Measurements from ENCODE around the gene DMRTB1.

Gene DMRTB1

DNA sequence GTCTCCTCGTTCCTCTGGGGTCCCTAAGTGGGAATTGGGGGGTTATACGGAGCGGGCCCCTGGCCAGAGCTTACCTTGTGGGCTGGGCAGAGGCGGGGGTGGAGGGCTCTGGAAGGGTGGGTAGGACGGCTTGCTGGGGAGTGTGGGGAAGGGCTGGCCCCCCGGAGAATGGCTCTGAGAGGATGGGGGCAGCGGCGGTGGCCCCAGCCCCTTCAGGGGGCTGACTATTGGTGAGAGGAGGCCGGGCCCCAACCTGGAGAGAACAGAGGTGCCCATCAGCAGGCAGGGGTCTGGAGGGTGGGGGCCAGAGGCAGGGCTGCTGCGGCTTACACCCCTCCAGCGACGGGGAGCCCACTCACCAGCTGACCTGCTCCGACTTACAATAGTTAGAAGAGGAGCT, 50.6 kb downstream of the DMRTB1 start:
- peaks cover 2% of the 10 kb centered on the region for H3K27me3 Mint-ChIP-seq
- intact Hi-C loops (cut with micrococcal nuclease): no loop called here
- peaks cover 8% of the 10 kb centered on the region for H3K4me1 Mint-ChIP-seq (ENCODE audit: low read depth)
- H3K4me3 Mint-ChIP-seq: no peak overlapping the region
- H3K27ac Mint-ChIP-seq: no peak overlapping the region
- H3K9me3 Mint-ChIP-seq: no peaks in the 10 kb centered on the region
- H3K36me3 Mint-ChIP-seq (ENCODE audit: low read depth): no peaks in the 10 kb centered on the region

DNA sequence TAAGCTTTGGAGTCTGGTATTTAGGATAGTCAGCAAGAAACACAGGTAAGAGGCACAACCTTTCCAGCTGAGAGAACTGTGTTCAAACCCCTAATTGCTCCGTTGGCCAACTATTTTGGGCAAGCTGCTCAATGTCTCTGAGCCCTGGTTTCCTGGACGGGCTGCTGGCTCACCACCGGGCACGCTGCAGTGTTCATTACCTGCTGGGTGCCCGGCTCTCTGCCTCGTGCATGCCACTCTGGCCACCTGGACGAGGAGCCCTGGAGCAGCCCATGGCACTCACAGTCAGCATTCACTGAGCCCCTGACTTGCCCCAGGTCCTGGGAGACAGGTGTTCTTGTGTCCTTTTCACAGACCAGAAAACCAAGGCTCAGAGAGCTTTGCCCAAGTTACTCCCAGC, 51.0 kb downstream of the DMRTB1 start:
- intact Hi-C loops (cut with micrococcal nuclease): no loop called here
- H3K27me3 Mint-ChIP-seq: peaks cover 2% of the 10 kb centered on the region
- H3K4me1 Mint-ChIP-seq (ENCODE audit: low read depth): peaks cover 8% of the 10 kb centered on the region
- no peak overlapping the region for H3K27ac Mint-ChIP-seq
- H3K9me3 Mint-ChIP-seq: no peaks in the 10 kb centered on the region
- no peaks in the 10 kb centered on the region for H3K36me3 Mint-ChIP-seq (ENCODE audit: low read depth)
- no peak overlapping the region for H3K4me3 Mint-ChIP-seq

DNA sequence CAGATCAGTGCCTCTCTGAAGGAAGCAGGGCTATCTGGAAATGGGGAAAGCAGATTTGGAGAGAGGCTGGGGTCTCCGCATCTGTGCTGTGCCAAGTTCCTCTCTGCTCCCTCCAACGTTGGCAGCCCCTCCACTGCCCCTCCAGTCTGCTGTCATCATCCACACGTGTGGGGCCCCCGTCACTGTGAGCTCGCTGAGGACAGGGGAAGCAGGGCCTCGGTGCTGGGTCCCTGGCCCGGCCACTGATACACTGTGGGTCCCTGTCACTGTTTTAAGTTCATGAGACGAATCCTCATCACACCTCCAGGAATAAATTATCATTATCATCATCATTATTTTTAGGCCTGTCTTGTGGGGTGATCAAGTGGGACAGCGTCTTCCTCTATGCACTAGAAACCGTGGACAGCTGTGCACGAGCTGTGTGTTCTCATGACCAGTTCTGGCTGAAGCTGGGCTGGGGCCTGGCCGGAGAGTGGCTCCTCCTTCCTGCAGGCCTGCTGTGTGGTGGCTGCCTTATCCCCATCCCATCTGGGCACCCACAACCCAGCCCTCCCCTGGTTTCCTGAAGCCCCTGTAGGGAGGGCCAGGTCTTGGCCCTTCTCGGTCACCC, 52.2 kb downstream of the DMRTB1 start:
- intact Hi-C loops (cut with micrococcal nuclease): no loop called here
- Mint-ChIP-seq H3K27ac (no peak overlapping the region), H3K9me3 (no peaks in the 10 kb centered on the region), H3K4me3 (no peak overlapping the region), H3K4me1 (ENCODE audit: low read depth) (peaks cover 8% of the 10 kb centered on the region), H3K27me3 (peaks cover 2% of the 10 kb centered on the region), H3K36me3 (ENCODE audit: low read depth) (no peaks in the 10 kb centered on the region)

DNA sequence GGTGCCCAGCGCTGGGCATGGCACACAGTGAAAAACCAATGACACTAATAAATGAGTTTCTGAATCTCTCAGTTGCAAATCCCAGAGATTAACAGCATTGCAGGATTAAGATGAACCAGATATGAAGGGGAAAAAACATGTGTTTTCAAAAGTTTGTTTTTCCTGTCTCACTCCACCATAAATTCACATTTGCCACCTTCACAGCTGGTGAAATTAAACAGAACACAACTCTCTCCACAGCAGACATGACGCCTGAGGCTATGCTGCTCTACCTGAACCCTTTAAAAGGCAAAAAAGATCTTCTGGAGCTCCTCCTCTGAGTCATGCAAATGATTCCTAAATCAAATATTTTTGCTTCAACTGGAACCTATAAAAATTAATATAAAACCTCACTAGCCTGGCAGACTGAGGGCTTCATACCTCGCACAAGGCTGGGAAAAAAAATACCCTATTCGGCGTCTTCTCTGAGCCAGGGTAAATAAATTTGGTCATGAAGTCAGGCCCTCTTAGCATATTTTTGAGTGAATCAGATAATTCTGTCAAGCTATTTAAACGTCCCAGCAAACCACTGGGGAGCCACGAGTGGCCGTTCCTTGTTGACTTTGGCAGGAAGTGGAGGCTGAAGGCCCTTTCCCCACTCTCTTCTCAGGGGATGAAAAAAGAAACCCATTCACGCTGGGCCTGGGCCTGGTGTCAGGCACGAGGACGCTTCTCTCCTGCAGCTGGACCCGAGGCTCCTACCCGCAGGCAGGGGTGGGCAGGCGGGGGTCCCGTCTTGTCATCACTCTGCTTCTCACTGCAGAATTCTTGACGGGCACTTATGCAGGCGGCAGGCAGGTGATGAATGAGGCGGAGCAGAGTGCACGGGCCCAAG, 53.0 kb downstream of the DMRTB1 start:
- Mint-ChIP-seq H3K27ac (no peak overlapping the region), H3K27me3 (peaks cover 2% of the 10 kb centered on the region), H3K4me3 (no peak overlapping the region), H3K9me3 (no peaks in the 10 kb centered on the region), H3K4me1 (ENCODE audit: low read depth) (peaks cover 8% of the 10 kb centered on the region), H3K36me3 (ENCODE audit: low read depth) (no peaks in the 10 kb centered on the region)
- intact Hi-C loops (cut with micrococcal nuclease): no loop called here

DNA sequence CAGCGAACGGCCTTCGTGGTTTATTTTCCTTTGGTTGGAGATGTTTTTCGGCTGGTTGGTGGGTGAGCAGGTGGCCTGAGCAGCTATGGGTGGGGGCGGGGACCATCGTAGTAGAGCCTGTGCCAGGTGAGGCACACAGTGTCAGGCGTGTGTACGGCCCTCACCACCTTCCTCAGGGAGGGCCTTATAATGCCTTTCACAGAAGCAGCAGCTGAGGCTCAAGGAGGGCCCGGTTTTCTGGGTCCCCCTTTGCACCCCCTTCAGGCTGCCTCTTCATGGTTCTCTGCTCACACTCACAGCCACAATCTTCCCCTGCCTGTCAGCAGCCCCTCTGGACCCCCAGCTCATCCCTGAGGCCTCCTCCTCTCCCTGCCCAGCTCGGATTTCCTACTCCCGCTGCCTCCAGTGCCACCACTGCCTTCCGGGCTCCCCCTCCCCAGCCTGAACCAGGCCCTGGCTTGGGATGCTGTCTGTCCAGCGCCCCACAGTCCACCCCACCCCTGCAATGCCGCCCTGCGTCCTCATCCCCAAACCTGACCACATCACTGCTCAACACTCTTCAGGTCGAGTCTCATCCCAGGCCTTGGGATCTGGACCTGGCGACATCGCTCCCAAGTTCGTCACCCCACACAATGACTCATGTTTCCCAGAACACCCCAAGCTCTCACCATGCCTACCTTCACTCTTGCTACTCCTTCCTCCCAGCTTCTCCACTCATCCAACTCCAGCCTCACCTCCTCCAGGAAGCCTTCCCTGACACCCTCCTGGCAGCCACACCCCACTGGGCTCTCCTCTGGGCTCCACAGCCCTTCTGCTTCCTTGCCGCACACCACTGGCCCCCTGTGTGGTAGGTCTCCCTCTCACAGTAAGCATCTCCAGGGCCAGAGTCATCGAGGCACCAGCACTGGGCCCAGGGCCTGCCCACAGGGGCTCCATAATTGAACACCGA, 53.9 kb downstream of the DMRTB1 start:
- H3K27ac Mint-ChIP-seq: no peak overlapping the region
- H3K9me3 Mint-ChIP-seq: no peaks in the 10 kb centered on the region
- intact Hi-C loops (cut with micrococcal nuclease): no loop called here
- peaks cover 2% of the 10 kb centered on the region for H3K27me3 Mint-ChIP-seq
- H3K36me3 Mint-ChIP-seq (ENCODE audit: low read depth): no peaks in the 10 kb centered on the region
- no peak overlapping the region for H3K4me3 Mint-ChIP-seq
- peaks cover 8% of the 10 kb centered on the region for H3K4me1 Mint-ChIP-seq (ENCODE audit: low read depth)

DNA sequence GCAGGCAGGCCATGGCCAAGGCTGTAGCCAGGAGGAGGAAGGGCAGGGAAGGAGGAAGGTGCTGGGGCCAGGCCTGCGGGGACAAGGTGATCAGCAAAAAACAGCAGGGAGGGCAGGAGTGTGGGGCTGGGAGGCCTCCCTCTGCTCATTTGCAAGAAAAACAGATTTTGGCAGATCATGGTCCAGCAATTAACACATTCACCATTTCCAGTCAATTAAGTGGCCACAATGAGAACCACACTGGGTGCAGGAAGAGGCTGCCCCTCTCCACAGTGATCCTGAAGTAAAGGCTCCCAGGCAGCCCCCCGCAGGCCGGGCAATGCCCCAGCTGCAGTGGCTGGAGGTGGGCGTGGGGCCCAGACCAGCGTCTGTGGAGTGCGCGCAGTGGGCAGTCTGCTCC, 54.6 kb downstream of the DMRTB1 start:
- Mint-ChIP-seq H3K36me3 (ENCODE audit: low read depth) (no peaks in the 10 kb centered on the region), H3K27me3 (peaks cover 2% of the 10 kb centered on the region), H3K9me3 (no peaks in the 10 kb centered on the region), H3K4me1 (ENCODE audit: low read depth) (peaks cover 8% of the 10 kb centered on the region), H3K4me3 (no peak overlapping the region), H3K27ac (no peak overlapping the region)
- intact Hi-C loops (cut with micrococcal nuclease): no loop called here

DNA sequence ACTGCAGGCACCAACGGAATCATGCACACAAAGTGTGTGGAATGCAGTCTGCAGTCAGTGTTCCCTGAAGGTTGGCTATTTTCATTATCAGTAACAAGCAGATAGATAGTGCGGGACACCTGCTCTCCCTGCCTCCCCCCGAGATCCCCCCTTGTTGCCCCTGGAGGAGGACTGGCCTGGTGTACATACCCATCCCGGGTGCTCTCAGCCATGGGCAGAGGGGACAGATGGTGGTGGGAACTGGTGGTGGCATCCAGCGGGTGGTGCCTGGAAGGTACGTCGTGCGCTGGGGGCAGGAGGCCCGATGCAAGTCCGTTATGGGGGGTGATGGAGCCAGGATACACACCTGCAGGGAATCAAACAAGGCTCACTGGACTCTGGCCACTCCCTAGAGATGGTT, 55.2 kb downstream of the DMRTB1 start:
- Mint-ChIP-seq H3K27ac (no peak overlapping the region), H3K9me3 (no peaks in the 10 kb centered on the region), H3K36me3 (ENCODE audit: low read depth) (no peaks in the 10 kb centered on the region), H3K4me1 (ENCODE audit: low read depth) (peaks cover 2% of the 10 kb centered on the region), H3K4me3 (no peak overlapping the region), H3K27me3 (peaks cover 2% of the 10 kb centered on the region)
- intact Hi-C loops (cut with micrococcal nuclease): no loop called here

DNA sequence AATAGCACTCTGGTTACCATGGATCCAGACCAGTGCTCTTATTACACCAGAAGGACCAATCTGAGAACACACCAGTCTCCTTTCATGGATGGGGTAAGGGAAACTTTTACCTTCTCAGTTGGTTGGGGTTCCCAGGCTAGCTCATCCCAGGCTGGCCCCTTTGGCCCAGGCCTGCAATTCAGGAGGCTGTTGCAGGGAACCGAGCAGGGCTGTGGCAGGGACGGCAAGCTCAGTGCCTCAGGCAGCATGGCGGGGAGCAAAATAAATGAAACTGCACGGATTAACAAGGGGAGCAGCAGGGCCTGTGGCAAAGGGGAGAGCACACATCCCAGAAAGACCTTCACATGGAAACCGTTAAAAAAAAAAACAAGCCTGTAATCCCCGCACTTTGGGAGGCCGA, 57.0 kb downstream of the DMRTB1 start:
- Mint-ChIP-seq H3K36me3 (ENCODE audit: low read depth) (no peaks in the 10 kb centered on the region), H3K27me3 (no peaks in the 10 kb centered on the region), H3K4me3 (no peak overlapping the region), H3K4me1 (ENCODE audit: low read depth) (no peaks in the 10 kb centered on the region), H3K9me3 (no peaks in the 10 kb centered on the region), H3K27ac (no peak overlapping the region)
- intact Hi-C loops (cut with micrococcal nuclease): no loop called here

Measured in dendritic cell treated with granulocyte-macrophage colony-stimulating factor and Interleukin-4, amounts not matched to agents 40 ng/mL and 50 ng/mL, for 4 days (primary cell).